Uterus (tissue), 4 donors: ENCODE measurements around the gene FST. TPM values are rescaled to one million over a fixed set of nuclear protein-coding genes. Genes with fewer than 3 reads are reported as not detected.

ENCODE experiments used
- DNase-seq, 2 donors: peaks; one replicate each; pipeline ENCODE4 v3.0.0-alpha.2; 2019 to 2020
- H3K27ac ChIP-seq, 2 donors: fragments of 200-600 bp; sonication (generic); 1 replicate in 1 of 2; 2 replicates in 1 of 2; pipeline ENCODE4 v1.5.1; 2016 to 2018
- H3K27me3 ChIP-seq, 2 donors: fragments of 200-600 bp; sonication (generic); one replicate each; pipeline ENCODE4 v1.5.1; 2018 to 2019; ENCODE audit warnings: control low read depth in 1 of 2
- H3K36me3 ChIP-seq, 2 donors: fragments of 200-600 bp; sonication (generic); one replicate each; pipeline ENCODE4 v1.5.1; 2019; ENCODE audit warnings: control low read depth in 1 of 2
- H3K4me1 ChIP-seq, 2 donors: fragments of 200-600 bp; sonication (generic); one replicate each; pipeline ENCODE4 v1.5.1; 2018 to 2019; ENCODE audit warnings: control low read depth in 1 of 2
- H3K4me3 ChIP-seq, 2 donors: fragments of 200-600 bp; sonication (generic); 1 replicate in 1 of 2; 2 replicates in 1 of 2; pipeline ENCODE4 v1.5.1; 2018 to 2019; ENCODE audit warnings: mild to moderate bottlenecking in 1 of 2
- H3K9me3 ChIP-seq, 2 donors: fragments of 200-600 bp; sonication (generic); one replicate each; pipeline ENCODE4 v1.5.1; 2019; ENCODE audit warnings: control low read depth in 1 of 2
- CTCF ChIP-seq, 4 experiments: fragments of 200-600 bp in 2 of 4; fragments of 450-650 bp in 2 of 4; sonication (generic) in 2 of 4; IDR thresholded peaks; one replicate each; pipeline ENCODE4 v1.5.1; 2016 to 2019; ENCODE audit warnings: antibody characterized with exemption in 4 of 4, mild to moderate bottlenecking in 2 of 4, moderate library complexity in 1 of 4
- POLR2A ChIP-seq, 2 donors: fragments of 450-650 bp; IDR thresholded peaks; one replicate each; pipeline ENCODE4 v1.6.1; 2016; ENCODE audit warnings: antibody characterized with exemption in 2 of 2, mild to moderate bottlenecking in 1 of 2, moderate library complexity in 1 of 2
- intact Hi-C: fragments of 100-400 bp; cut with DNase I; formaldehyde crosslinking; loops from one replicate; pipeline ENCODE4 v1.15.1; 2023; ENCODE audit warnings: low total_unique reads
- total RNA-seq, 4 donors: library from RNA; depleted of rRNA in 3 of 4; stranded (reverse); fragments of >200 nt in 3 of 4; gene quantifications; one replicate each; pipeline versions ENCODE4 v1.1.0 to v1.2.4, GENCODE V29; 2014 to 2023
- donor health status: DM: yes; HTN: yes; CAD: no.

FST gene
- total RNA-seq, 4 donors from 2014 or later: 0.51 to 10.0 (median 6.8) TPM

GRCh38 chr5:53464722-53465121 lies 15.7 kb upstream of the FST start:
- H3K27ac ChIP-seq: no peak overlapping the region
- no peaks in the 10 kb centered on the region for H3K27me3 ChIP-seq
- no peak overlapping the region for H3K4me3 ChIP-seq
- H3K36me3 ChIP-seq: no peaks in the 10 kb centered on the region
- intact Hi-C loops: no loop called here
- H3K4me1 ChIP-seq: no peaks in the 10 kb centered on the region
- DNase-seq: no peak
- H3K9me3 ChIP-seq: no peaks in the 10 kb centered on the region
- TF ChIP-seq POLR2A (IDR thresholded peaks at IDR 0.05) (no peak), CTCF (IDR thresholded peaks at IDR 0.05) (no peak)

GRCh38 chr5:53469946-53470687 lies 10.3 kb upstream of the FST start:
- intact Hi-C loops: no loop called here
- TF ChIP-seq POLR2A (IDR thresholded peaks at IDR 0.05) (no peak), CTCF (IDR thresholded peaks at IDR 0.05) (no peak)
- Histone ChIP-seq H3K27ac (no peak overlapping the region), H3K4me1 (no peaks in the 10 kb centered on the region), H3K36me3 (no peaks in the 10 kb centered on the region), H3K27me3 (no peaks in the 10 kb centered on the region), H3K9me3 (no peaks in the 10 kb centered on the region), H3K4me3 (no peak overlapping the region)
- no peak for DNase-seq

GRCh38 chr5:53472279-53472678 lies 8.2 kb upstream of the FST start:
- no peaks in the 10 kb centered on the region for H3K27me3 ChIP-seq
- DNase-seq: no peak
- no peak overlapping the region for H3K27ac ChIP-seq
- H3K9me3 ChIP-seq: no peaks in the 10 kb centered on the region
- H3K4me3 ChIP-seq: no peak overlapping the region
- intact Hi-C loops: no loop called here
- no peaks in the 10 kb centered on the region for H3K36me3 ChIP-seq
- TF ChIP-seq POLR2A (IDR thresholded peaks at IDR 0.05) (no peak), CTCF (IDR thresholded peaks at IDR 0.05) (no peak)
- no peaks in the 10 kb centered on the region for H3K4me1 ChIP-seq

- no peak for TF ChIP-seq POLR2A (IDR thresholded peaks at IDR 0.05)
- TF ChIP-seq CTCF (IDR thresholded peaks at IDR 0.05): no peak
- Histone ChIP-seq H3K36me3 (no peaks in the 10 kb centered on the region), H3K9me3 (no peaks in the 10 kb centered on the region), H3K27me3 (no peaks in the 10 kb centered on the region), H3K4me3 (no peak overlapping the region), H3K4me1 (no peaks in the 10 kb centered on the region), H3K27ac (no peak overlapping the region)
- intact Hi-C loops: no loop called here
- DNase-seq: no peak
These were observed 7.5 kb upstream of the FST start for GRCh38 chr5:53472720-53473510.

- TF ChIP-seq CTCF (IDR thresholded peaks at IDR 0.05): no peak
- no peak for TF ChIP-seq POLR2A (IDR thresholded peaks at IDR 0.05)
- intact Hi-C loops: no loop called here
- no peaks in the 10 kb centered on the region for H3K27me3 ChIP-seq
- H3K9me3 ChIP-seq: no peaks in the 10 kb centered on the region
- no peaks in the 10 kb centered on the region for H3K36me3 ChIP-seq
- no peaks in the 10 kb centered on the region for H3K4me1 ChIP-seq
- no peak overlapping the region for H3K4me3 ChIP-seq
- H3K27ac ChIP-seq: no peak overlapping the region
- no peak for DNase-seq
These were observed 6.8 kb upstream of the FST start for GRCh38 chr5:53473633-53474032.
